Measurements from ENCODE around the gene TULP4.

DNA sequence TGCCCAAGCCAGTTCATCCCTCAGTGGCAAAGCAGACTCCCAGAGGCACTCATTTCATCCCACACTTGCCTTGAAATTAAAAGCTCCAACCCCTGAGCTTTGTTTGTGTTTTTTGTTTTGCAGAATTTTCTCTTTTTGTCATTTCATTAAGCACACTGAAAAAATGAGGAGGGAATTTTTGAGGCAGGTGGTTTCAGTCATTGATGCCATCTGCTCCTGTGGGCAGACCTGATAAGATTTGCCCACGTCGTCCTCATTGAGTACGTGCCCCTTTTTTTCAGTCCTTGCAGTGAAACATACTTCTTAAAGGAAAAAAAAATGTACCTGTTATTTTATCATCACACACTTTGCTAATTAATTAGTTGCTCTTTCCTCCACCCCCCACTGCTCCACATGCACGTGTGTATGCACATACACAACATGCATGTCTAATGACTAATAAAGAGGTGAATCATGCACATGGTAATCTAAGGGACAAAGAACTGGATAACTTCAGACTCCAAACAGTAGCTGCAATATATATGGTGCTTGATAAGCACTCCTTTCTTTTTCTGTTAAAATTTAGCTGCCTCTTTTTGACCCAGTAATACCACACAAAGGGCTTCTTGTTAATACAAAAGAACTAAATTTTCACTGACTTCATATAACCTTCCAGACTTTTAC is 145.5 kb downstream of the TULP4 start:
- TF ChIP-seq, protein P1, sequence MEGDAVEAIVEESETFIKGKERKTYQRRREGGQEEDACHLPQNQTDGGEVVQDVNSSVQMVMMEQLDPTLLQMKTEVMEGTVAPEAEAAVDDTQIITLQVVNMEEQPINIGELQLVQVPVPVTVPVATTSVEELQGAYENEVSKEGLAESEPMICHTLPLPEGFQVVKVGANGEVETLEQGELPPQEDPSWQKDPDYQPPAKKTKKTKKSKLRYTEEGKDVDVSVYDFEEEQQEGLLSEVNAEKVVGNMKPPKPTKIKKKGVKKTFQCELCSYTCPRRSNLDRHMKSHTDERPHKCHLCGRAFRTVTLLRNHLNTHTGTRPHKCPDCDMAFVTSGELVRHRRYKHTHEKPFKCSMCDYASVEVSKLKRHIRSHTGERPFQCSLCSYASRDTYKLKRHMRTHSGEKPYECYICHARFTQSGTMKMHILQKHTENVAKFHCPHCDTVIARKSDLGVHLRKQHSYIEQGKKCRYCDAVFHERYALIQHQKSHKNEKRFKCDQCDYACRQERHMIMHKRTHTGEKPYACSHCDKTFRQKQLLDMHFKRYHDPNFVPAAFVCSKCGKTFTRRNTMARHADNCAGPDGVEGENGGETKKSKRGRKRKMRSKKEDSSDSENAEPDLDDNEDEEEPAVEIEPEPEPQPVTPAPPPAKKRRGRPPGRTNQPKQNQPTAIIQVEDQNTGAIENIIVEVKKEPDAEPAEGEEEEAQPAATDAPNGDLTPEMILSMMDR (conservative IDR thresholded peaks at IDR 0.05 in 1 of 2, IDR thresholded peaks at IDR 0.05 in 1 of 2; ENCODE audit: low read depth in 1 of 2, low read length in 2 of 2): no peak
- TF ChIP-seq EZH2 (IDR thresholded peaks at IDR 0.05; ENCODE audit: low read length, missing control alignments): no peak

Data from fibroblast of lung (primary cell).